NB4 (cell line): ENCODE results near the gene ROBO1.
"Not testable (repeated sequence)": the region's sequence is repeated elsewhere in the genome, so short reads cannot be mapped to it uniquely, and the experiment has no call there.

ENCODE experiments used
- DNase-seq: peaks from one replicate; pipeline ENCODE4 v3.0.0; 2010; ENCODE audit warnings: low read depth
- H3K4me3 ChIP-seq: one replicate; pipeline ENCODE4 v1.5.1; 2011; ENCODE audit warnings: mild to moderate bottlenecking, low read depth, low read length, moderate library complexity
- CTCF ChIP-seq: IDR thresholded peaks from one replicate; pipeline ENCODE4 v1.5.1; 2012; ENCODE audit warnings: low read depth, low read length
- MAX ChIP-seq: IDR thresholded peaks from 2 replicates; pipeline ENCODE4 v1.6.1; 2011; ENCODE audit warnings: low read depth, low read length
- MYC ChIP-seq: IDR thresholded peaks from 2 replicates; pipeline ENCODE4 v1.6.1; 2011; ENCODE audit warnings: low read depth, low read length
- POLR2A ChIP-seq: IDR thresholded peaks from 2 replicates; pipeline ENCODE4 v1.6.1; 2011; ENCODE audit warnings: mild to moderate bottlenecking; ENCODE audit not compliant: insufficient read length; ENCODE audit errors: extremely low read depth

Gene ROBO1

GRCh38 chr3:78761126-78761525 lies 1006.7 kb downstream of the ROBO1 start:
- no peak for DNase-seq
- no peak for TF ChIP-seq MAX
- TF ChIP-seq MYC, result no peak
- no peak for TF ChIP-seq POLR2A
- no peak for TF ChIP-seq CTCF
- no peak overlapping the region for H3K4me3 ChIP-seq

GRCh38 chr3:78757731-78758130 lies 1010.1 kb downstream of the ROBO1 start:
- TF ChIP-seq MYC (no peak), MAX (no peak), POLR2A (no peak), CTCF (no peak)
- H3K4me3 ChIP-seq, result no peak overlapping the region
- no peak for DNase-seq

GRCh38 chr3:78754066-78754743 lies 1013.6 kb downstream of the ROBO1 start:
- H3K4me3 ChIP-seq, result no peak overlapping the region
- TF ChIP-seq MAX, result no peak
- TF ChIP-seq MYC, result no peak
- no peak for TF ChIP-seq CTCF
- TF ChIP-seq POLR2A, result no peak
- no peak for DNase-seq

- DNase-seq, result no peak
- TF ChIP-seq POLR2A, result no peak
- TF ChIP-seq MAX, result no peak
- no peak for TF ChIP-seq CTCF
- H3K4me3 ChIP-seq, result no peak overlapping the region
Observed at GRCh38 chr3:78751266-78751665, 1016.5 kb downstream of the ROBO1 start.

GRCh38 chr3:78750291-78750690 lies 1017.5 kb downstream of the ROBO1 start:
- H3K4me3 ChIP-seq, DNase-seq: not testable (repeated sequence)

GRCh38 chr3:78749056-78749455 lies 1018.7 kb downstream of the ROBO1 start:
- DNase-seq, result no peak
- H3K4me3 ChIP-seq, result no peak overlapping the region
- TF ChIP-seq CTCF, result no peak
- TF ChIP-seq POLR2A, result no peak
- TF ChIP-seq MAX, result no peak
- TF ChIP-seq MYC, result no peak
